SK-N-DZ (cell line): ENCODE measurements around the gene IL13RA1.
"Not testable (repeated sequence)": the region's sequence is repeated elsewhere in the genome, so short reads cannot be mapped to it uniquely, and the experiment has no call there.

Experiments
- DNase-seq: peaks from one replicate; pipeline ENCODE4 v3.0.0-alpha.2; 2015; ENCODE audit warnings: low spot score

Gene IL13RA1

DNA sequence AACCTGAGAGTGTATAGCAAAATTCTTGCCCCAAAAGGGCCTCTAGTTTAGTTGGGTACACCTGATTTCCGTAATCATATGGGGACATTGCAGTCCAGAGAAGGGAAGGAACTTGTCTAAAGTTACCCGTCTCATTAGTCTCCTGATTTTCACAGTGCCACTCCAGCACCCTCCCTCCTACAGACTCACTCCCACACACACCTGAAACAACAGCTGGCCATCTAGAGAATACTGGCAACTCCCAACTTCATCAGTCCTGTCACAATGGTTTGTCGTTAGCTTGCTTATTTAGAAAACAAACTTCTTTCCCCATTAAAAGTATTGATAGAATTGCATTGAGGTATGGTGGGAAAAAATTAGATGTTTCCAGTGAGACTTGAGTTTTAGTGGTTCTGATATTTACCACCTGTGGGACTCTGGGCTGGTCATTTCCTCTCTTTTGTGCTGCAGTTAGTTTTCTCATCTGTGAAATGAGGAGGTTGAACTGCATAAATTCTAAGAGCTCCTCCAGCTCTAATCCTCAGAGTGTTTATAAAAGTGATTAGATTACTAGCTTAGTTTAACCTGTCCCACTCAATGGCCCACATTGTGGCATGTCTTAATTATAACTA is 1.7 kb downstream of the IL13RA1 start:
- DNase-seq = no peak

DNA sequence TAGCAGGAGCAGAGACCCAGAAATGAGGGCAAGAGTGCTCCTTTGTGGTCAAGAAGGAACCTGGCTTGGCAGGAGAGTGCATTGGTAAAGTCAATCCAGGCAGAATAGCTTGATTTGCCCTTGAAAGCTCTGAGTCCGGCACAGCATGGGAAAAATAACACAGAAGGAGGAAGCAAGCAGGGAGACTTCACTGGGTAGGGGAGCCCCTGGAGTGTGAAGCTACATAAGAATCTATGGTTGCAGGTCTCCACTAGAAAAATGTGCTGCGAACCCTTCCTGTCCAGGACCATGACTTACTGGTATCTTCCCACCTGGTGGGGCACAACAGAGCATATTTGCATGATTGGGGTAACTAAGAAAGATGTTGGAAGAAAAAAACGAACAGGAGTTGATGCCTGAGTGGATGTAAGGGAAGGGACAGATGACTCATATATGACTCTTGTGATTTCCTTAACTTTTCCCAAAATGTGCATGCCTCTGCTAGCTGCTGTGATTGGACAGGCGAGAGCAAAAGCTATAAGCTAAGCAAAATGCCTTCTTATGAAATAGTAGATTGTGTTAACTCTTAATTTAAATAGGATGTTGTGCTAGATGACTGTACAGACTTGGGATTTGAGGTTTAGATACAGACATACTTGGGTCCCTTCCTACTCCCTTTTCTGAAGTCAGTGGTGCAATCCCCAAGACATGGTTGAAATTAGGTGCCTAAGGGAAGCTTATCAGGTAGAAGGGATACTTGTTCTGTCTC is 3.3 kb downstream of the IL13RA1 start:
- no peak for DNase-seq

DNA sequence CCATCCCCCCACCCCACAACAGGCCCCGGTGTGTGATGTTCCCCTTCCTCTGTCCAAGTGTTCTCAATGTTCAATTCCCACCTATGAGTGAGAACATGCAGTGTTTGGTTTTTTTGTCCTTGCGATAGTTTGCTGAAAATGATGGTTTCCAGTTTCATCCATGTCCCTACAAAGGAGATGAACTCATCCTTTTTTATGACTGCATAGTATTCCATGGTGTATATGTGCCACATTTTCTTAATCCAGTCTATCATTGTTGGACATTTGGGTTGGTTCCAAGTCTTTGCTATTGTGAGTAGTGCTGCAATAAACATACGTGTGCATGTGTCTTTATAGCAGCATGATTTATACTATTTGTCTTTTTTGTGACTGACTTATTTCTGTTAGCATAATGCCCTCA is 5.1 kb downstream of the IL13RA1 start:
- DNase-seq = not testable (repeated sequence)

- no peak for DNase-seq
These were observed 7.5 kb downstream of the IL13RA1 start for GRCh38 chrX:118734909-118735308.

DNA sequence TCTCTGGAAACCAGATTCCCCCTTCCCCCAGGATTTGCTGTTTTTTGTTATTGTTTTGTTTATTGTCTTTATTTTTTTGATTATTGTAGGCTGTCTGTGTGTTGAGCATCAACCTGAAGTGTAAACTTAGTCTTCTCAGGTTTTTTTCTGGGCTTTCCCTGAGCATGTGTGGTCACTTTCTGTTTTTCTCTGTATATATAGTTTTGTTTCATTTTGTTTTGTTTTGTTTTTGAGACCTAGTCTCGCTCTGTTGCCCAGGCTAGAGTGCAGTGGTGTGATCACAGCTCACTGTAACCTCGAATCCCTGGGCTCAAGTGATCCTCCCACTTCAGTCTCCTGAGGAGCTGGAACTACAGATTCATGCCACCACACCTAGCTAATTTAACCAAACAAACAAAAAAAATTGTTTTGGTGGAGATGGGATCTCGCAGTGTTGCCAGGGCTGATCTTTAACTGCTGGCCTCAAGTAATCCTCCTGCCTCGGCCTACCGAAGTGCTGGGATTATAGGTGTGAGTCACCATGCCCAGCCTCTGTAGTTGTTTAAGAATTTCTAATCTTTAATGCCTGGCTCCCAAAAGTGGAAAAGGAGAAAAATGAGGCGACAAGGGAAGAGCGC is 9.1 kb downstream of the IL13RA1 start:
- DNase-seq = no peak

DNA sequence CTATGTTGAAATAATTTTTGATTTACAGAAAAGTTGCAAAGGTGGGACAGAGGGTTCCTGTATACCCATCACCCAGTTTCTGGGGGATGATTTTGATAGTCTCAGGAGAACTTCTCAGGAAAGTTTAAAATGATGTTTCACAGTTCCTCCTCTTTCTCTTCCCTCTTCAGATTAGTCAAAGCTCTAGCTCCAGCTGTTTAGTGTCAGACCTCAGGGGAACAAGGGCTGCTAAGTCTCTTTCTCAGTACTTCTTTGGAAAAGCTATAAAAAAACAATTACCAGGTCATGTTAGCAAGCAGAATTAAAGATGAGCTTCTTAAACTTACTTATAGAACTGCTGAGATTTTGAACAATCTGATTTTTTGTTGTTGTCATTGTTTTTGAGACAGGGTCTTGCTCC is 12.2 kb downstream of the IL13RA1 start:
- no peak for DNase-seq

GRCh38 chrX:118740276-118740889 is 13.0 kb downstream of the IL13RA1 start:
- DNase-seq = no peak

DNA sequence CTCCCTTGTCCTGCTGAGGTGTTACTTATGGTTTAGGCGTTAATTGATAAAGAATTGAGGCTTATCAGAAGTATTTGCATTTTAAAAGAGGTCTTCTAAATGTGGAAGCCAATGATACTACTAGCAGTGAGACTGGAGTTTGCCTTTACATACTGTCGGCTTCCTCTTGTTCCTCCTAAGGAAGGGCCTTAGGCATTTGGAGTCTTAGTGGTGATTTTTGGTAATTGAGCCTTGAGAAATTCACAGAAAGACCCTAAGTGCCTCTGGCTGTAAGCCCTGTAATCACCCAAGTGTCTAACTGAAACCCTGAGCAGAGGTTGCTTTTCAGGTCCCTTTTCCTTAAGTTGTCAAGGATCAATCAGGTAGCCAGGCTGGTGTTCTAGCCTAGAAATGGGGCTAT is 14.8 kb downstream of the IL13RA1 start:
- no peak for DNase-seq

- no peak for DNase-seq
These were observed 18.2 kb downstream of the IL13RA1 start for GRCh38 chrX:118745570-118745969.

DNA sequence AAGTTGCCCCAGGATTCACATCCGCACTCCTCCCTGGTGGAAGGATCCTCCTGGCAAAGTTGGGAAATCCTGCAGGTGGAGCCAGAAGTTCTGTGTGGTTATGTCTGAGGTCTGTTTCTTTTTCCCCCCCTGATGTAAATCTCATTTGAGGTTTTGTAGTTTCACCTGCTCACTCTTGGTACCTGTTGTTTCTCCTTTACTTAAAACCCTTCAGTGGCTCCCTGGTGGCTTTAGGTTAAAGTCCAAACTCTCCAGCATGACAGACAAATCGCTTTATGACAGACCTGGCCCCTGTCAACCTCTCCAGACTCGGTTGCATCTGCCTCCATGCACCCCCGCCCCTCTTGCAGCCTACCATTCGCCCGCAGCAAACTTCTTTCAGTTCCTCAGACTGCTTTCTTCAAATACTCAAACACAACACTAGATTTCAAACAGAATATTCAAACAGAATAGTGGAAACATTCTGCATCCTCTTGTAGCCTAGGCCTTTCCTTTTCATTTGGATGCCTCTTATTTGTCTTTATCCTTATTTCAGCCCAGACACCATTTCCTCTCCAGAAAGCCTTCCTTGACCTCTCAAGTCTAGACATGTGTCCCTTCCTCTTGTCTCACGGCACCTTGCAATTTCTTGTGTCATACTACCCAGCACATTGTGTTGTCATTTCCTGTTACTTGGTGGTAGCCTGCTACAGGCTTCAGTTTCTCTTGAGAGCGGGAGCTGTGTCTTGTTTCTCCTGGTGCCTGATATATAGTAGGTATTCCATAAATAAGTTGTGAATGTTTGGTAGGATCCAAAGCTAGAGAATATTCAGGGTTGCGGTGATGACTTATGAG is 24.8 kb downstream of the IL13RA1 start:
- no peak for DNase-seq

DNA sequence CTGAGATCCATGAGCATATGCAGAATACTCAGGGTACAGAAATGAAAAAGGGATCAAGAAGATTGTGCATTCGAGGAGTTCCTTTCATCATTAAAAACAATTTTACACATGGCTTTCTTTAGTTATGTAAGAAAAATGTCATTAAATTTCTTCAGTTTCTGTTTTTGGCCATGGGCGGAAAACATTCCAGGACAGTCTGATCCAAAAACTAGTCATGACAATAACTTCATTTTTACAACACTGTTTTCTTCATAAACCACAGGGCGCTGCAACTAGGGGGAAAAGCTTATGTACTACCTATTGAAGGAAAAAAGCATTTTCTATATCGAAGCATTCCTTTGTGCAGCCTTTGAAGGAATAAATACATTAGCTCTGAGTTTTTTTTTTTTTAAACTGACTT is 28.2 kb downstream of the IL13RA1 start:
- no peak for DNase-seq

GRCh38 chrX:118756101-118756500 is 28.7 kb downstream of the IL13RA1 start:
- DNase-seq = no peak

DNA sequence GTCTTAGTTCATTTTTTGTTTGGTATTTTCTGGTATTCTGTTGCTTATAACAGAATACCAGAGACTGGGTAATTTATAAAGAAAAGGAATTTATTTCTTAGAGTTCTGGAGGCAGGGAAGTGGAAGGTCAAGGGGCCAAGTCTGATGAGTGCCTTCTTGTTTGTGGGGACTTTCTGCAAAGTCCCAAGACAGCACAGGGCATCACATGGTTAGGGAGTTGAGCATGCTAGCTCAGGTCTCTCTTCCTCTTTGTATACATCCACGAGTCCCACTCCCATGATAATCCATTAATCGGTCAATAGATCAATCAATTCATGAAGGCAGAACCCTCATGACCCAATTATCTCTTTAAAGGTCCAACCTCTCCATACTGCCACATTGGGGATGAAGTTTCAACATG is 31.1 kb downstream of the IL13RA1 start:
- no peak for DNase-seq

- DNase-seq = no peak
These were observed 32.6 kb downstream of the IL13RA1 start for GRCh38 chrX:118760025-118760424.

DNA sequence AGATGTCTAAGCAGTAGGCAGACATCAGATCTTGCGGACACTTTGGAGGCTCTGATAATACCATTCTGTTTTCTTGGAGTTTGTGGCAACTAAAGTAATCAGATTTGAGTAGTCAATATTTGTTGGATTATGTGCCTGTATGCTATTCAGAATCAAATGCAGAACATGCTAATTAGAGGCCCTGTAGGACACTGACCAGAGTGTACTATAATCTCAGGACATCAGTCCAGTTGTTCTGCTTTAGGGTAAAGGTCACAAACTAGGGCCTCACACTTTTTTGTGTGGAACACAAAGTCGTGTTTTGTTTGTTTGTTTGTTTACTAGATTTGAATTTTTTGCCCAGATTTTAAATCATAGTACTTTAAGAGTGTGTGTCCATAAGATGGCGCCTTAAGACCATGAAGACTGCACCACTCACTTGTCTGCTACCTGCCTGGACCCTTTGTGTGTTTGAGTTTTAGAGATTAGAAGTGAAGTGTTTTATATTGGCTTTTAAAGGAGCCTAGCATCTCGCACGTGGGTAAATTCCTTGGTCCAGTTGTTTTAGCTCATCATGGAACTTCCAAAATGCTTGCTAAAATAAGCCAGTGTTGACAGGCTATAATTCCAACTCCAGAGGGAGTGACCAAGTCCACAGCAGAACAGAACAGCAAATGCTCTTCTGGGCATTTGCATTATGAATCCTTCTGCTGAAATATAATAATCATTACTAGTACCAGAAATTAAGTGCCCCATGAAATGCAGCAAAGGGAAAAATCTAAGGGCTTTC is 34.7 kb downstream of the IL13RA1 start:
- DNase-seq = no peak

DNA sequence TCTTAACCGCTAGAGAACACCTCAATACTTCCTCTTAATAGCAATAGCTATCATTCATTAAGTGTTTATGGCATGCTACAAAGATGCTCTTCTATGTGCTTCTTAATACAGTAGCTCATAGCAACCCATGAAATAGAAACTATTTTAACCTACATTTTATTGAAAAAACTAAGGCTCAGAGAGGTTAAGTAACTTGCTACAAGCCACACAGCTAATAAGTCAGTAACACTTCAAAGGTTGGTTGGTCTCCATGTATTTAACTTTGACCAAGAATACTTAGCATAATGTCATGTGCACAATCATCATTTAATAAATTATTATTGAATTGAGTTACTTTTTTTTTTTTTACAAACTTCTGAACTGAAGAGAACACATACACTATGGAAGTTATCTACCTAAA is 36.1 kb downstream of the IL13RA1 start:
- DNase-seq = no peak

GRCh38 chrX:118764122-118764521 is 36.7 kb downstream of the IL13RA1 start:
- DNase-seq = no peak

- DNase-seq = no peak
These were observed 42.8 kb downstream of the IL13RA1 start for GRCh38 chrX:118770133-118770760.

- no peak for DNase-seq
These were observed 44.6 kb downstream of the IL13RA1 start for GRCh38 chrX:118772051-118772450.

DNA sequence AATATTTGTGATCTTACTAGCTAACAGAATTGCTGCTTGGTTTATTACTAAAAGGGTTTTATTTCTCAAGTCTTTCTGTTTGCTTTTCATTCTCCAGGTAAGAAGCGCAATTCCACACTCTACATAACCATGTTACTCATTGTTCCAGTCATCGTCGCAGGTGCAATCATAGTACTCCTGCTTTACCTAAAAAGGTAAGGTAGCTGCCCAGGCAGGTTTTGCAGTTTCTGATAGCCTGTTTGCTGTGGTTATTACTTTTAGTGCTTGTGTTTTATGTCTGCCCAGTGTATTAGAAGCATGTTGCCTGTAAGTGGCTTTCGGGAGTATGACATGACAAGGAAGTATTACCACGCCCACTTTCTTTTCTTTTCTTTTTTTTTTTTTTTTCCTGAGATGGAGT is 46.4 kb downstream of the IL13RA1 start:
- no peak for DNase-seq
